Measurements from ENCODE around the gene DNAAF5.
A peak's percentile ranks its signal among the peaks of the same experiment; 100 is the strongest.

DNAAF5 gene

DNA sequence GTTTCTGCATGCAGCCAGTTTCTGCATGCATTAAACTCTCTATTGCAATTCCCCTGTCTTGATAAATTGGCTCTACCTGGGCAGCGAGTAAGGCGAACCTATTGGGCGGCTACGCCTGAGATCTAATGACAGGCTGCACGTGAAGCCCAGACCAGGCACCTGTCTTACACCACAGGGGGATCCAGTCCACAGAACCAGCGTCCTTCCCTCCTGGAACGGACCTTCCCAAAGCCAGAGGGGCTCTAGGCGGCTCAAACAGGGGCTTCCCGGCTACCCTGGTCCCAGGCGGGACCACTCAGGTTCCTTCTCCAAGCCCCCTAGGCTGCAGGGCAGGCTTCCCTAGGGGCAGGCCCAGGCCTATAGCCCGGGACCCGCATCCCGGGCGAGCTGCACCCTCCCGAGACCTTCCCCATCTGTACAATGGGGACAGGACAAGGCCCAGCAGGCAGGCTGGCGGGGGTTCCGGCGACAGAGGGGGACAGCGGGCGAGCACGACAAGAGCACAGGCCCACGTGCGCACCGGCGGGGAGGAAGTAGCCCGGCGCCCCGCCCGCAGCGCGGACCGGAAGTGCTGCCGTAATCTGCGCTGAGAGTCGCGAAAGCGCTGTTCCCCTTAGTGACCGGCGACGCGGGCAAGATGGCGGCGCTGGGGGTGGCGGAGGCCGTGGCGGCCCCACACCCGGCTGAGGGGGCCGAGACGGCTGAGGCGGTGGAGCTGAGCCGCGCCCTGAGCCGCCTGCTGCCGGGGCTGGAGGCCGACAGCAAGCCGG is at the start of gene DNAAF5:
Gene DNAAF5, plus strand, starts transcription at position 616 of the 770 bp plus-strand sequence. Its CDS starts 22 bp downstream, at position 638.
- peak; percentile 80 to 88 for DNase-seq

DNA sequence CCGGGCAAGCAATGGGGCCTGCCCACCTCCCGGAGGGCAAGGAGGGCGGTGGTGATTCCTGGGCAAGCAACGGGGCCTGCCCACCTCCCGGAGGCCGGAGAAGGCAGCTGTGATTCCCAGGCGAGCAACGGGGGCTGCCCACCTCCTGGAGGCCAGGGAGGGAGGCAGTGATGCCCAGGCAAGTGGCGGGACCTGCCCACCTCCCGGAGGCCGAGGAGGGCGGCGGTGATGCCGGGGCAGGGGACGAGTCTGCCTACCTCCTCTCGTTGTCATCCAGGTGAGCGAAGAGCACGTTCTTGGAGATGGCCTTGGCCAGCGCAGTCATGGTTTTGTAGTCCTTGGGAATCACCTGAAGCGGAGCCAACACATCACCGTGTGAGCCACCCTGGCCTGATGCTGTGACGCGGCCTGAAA is 49.5 kb upstream of the DNAAF5 start:
- DNase-seq: no peak

DNA sequence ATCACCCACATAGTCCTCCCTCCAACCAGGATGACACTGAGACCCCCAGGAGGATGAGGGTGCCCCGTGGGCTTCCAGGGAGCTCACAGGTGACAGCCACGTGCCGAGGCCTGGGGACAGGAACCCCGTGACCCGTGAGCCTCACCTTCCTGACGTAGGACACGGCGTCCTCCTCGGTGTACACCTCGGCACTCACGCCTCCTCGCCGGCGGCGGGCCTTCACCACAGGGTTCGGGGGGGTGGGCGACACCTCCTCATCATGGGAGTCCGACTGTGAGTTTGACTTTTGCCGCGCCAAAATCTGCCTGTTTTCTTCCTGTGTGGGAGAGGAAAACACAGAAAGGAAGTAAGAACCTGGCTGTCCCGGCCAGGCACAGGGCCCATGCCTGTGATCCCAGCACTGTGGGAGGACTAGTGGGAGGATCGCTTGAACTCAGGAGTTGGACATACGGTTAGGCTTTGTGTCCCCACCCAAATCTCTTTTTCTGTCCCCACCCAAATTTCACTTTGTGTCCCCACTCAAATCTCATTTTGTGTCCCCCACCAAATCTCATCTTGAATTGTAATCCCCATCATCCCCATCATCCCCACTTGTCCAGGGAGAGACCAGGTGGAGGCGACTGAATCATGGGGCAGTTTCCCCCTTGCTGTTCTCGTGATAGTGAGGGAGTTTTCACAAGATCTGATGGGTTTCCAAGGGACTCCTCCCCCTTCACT is 45.9 kb upstream of the DNAAF5 start:
- DNase-seq: no peak

DNA sequence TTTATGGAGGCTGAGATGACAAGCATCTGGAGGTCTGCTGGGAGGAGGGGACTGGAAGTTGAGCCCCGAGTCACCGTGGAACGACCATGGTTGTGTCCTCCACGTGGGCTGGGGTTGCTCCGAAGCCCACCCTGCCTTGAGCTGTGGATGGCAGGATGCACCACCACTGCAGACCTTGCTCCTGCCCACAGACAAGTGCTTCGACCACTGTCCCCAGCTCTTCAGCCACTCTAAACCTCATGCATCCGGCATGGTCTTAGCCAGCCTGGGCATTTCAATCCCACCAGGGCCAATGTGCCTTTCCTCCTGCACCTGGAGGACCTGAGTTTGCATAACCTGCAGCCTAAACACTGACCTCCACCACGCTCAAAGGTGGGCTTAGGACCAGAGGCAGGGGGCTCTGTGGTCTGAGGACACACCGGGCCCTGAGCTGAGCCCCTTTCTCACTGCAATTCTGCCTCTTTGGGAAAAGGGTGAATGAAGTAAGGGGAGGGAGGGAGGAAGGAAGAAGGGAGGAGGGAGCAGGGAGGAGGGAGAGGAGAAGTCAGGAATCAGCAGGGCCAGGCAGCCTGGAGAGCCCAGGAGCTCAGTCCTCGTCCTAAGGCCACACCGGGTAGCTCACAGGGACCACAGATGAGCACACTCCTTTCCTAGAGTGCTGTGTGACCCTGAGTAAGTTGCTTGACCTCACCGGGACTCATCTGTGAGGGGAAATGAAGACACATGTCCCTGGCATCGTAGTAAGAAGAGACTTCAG is 44.8 kb upstream of the DNAAF5 start:
- no peak for DNase-seq

DNA sequence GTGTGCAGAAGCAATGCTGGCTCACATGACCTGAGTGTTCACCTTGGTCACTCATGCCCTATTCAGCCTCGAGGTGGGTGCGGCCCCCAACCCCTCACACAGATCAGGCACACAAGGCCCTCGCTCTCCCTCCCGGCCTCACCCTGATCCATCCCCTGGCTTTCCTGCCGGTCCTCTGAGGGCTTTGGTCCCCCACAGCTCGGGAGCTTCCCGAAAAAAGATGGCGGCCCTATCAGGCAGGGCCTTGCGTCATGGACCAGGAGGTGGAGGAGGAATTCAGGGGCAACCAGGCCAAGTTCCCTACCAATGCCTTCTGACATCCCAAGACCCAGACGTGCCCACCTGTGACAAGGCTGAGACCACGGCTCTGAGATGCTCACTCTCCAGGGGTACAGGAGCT is 43.7 kb upstream of the DNAAF5 start:
- DNase-seq: no peak

DNA sequence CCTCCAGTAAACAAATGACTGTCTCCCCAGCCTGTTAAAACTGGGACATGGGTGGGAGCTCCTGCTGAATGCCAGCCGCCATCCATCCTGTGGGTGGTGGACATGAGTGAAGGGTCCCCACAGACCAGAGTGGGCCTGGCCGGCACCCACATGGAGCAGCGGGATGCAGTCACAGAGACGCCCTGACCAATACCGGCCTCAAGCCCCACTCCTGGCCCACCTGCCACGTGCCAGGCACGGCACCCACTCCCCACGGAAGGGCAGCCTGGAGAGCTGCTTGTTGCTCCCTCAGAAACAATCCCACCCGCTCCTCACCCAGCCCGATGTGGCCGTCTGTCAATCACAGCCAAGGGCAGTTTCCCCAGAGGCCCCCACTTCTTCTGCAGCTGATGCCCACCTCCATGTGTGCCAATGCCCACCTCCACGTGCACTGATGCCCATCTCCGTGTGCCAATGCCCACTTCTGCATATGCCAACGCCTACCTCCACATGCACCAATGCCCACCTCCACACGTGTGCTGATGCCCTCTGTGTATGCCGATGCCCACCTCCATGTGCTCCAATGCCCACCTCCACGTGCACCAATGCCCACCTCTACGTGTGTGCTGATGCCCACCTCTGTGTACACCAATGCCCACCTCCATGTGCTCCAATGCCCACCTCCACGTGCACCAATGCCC is 42.8 kb upstream of the DNAAF5 start:
- no peak for DNase-seq

DNA sequence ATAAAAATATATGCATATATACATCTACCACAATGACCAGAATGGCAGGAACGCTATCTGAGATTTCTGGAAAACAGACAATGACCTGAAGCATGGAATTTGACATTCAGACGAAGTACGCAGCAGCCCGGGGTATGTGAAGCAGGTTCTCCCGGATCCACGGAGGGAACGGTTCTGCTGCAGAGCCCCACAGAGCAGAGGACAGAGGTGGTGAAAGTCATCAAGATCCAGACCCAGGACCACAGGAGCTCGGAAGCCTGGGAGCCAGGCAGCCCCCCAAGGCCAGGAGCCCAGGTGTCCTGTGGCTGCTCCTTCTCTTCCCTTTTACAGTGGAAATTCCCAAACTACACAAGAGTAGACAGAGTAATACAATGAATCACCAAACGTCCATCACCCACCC is 42.1 kb upstream of the DNAAF5 start:
- DNase-seq: no peak

DNA sequence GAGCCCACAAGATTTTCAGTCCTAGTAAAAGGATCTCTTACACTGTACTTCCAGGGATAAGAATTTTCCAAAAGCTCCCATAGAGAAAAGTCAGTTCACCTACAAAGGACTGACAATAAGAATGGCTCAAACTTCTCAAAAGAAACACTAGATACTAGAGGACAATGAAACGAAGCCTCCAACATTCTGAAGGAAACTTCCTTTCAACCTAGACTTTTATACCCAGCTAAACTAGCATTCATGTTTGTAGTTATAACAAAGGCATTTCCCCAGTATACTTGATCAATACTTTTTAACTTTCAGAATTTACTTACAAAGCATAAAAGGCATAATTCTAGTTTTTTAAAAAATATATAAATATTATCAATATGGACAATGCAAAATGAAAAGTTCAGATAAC is 41.0 kb upstream of the DNAAF5 start:
- no peak for DNase-seq

DNA sequence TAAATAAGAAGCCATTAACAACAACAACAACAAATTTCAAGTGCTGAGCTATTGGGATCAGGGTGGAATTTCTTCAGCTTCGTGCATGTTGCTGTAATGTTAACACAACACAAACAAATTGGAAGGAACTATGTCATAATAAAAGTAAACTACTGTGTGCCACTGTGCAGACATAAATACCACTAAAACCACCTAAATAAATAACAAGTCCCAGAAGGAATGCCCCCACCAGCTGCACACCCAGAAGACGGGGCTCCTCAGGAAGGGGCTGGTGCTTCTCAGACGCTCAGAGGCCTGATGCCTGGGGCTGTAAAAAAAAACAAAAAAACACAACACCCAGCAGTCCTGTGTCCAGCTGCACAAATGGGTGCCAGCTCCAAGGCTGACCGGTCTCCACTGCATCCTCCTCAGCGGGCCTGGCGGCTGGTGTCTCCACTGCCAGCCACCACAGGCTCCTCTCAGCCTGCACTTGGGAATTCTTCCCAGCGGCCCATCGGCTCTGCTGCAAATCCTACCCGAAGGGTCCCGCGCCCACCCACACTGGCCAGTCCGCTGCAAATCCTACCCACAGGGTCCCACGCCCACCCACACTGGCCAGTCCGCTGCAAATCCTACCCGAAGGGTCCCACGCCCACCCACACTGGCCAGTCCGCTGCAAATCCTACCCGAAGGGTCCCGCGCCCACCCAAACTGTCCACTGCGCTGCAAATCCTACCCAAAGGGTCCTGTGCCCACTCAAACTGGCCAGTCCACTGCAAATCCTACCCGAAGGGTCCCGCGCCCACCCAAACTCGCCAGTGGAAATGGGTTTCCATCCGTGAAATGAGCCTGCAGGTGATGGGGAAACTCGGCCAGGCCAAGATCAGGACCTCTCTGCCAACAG is 35.8 kb upstream of the DNAAF5 start:
- DNase-seq: no peak

DNA sequence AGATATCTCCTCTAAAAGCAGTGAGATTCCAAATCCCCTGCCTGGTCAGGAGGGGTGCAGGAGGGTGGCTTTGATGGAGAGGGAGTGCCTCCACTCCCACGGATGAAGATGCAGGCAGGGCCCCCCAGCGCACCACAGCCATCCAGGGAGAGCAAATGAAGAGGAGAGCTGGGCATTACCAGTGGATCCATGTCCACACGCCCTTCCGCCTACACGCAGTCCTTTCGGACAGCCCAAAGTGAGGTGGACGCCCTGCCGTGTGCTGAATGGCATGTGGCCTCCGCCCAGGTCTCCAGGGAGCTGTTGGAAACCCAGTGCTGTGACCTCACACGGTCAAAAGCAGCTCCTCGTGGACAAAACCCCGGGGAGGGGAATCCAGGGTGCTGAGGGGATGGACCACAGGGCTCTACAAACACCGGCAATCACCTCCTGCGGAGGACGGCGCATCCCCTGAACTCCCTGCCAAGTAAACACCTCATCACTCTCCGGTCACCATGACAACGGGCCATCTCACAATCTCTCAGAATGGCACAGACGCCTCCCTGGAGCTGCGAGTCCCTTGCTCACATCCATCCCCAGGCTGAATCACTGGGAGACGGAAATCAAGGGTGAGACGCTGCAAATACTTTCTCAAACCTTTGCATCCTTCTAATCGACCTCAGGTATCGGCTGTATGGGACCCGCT is 35.0 kb upstream of the DNAAF5 start:
- DNase-seq: no peak

DNA sequence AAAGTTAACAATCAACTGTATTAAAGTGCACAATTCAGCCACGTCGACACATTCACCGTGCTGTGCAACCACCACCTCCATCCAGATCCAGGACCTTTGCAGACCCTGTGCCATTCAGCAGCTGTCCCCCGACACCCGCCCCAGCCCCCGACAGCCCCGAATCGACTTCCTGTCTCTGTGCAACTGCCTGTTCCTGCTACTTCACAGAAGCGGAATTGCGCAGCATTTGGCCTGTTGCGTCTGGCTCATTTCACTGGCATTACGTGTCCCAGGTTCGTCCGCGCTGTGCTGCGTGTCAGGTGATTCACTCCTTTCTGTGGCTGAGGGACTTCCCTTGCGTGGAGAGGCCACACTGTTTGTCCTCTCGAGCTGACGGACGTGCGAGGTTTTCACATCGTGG is 33.2 kb upstream of the DNAAF5 start:
- no peak for DNase-seq

DNA sequence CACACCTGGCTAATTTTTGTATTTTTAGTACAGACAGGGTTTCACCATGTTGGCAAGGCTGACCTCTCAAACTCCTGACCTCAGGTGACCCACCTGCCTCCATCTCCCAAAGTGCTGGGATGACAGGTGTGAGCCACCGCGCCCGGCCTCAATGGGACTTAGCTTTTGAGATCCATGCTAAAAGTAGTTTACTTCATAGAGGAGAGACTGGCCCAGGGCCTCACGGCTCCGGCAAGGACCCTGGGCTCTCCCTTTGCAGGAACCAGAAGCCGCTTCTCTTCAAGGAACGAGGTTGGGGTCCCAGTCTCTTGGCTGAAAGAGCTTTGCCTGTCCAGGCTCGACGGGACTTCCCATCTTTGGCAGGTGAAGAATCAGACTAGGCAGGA is 30.1 kb upstream of the DNAAF5 start:
- DNase-seq: no peak

DNA sequence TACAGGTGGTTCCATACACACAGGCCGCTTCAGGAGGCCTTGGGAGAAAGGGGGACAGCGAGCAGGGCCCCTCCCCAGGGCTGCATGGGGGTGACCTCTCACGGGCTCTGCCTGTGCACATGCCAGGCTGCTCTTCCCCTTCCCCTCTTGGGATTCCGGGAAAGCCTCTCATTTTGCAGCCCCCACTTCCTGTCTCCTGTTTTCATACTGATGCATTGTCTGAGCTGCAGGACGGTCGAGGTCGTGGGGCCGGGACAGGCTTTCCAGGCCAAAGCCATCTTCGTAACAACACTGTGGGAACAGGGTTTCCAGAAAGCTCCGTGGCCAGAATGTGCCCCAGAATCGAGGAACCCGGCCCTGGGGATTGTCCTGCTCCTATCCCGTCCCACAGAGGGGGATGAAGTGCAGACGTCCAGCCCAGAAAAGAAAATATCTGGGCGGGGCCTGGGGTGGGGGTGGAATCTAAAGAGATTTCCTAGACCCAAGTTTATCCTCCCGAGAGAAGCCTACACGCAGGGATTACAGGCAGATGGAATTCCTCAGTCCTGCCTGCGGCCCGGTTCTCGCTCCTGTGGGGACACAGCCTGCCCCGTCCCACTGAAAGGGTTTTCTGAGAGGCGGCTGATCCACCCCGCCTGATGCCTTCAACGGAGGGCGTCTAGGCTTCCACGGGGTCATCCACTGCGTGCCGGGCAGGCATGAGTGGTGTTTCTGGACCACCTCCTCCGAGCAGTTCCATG is 29.5 kb upstream of the DNAAF5 start:
- DNase-seq: no peak

DNA sequence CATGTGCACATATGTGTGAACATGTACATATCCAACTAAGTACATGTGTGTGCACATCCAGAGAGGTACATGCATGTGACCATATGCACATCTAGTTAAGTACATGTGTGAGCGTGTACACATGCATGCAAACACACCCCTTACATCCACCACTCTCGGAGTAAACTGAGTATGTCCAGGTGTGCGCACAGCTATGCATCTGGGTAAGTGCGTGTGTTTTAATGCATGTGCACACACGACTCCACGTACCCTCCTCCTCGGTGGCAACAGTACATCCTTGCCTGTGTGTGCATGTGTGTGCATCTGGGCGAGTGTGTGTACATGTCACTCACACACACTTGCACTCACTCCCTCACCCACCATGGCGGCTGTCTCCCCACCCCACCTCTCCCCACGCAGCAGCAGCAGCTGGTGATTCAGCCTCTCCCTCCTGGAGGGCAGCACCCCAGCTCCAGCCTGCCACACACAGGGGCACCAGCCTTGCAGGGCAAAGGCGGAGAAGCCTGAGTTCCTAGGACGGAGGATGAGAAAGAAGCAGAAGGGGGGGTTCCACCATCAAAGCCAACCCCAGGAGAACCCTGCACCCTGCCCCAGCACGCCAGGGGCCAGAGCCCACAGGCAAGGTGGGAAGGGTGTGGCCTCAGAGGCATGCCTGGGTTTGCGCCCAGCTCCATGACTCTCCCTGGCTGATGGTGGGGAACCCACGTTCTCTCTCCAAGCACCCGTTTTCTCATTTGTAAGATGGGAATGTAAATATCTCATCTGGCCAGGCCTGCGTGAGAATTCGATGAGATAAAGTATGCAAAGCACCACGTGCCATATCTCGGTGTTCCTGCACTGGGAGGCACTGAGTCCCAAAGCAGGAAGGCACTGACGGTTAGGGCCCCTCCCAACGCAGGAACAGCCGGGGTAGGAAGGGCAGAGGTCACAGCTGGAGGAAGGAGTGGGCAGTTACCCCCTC is 27.7 kb upstream of the DNAAF5 start:
- DNase-seq: no peak

DNA sequence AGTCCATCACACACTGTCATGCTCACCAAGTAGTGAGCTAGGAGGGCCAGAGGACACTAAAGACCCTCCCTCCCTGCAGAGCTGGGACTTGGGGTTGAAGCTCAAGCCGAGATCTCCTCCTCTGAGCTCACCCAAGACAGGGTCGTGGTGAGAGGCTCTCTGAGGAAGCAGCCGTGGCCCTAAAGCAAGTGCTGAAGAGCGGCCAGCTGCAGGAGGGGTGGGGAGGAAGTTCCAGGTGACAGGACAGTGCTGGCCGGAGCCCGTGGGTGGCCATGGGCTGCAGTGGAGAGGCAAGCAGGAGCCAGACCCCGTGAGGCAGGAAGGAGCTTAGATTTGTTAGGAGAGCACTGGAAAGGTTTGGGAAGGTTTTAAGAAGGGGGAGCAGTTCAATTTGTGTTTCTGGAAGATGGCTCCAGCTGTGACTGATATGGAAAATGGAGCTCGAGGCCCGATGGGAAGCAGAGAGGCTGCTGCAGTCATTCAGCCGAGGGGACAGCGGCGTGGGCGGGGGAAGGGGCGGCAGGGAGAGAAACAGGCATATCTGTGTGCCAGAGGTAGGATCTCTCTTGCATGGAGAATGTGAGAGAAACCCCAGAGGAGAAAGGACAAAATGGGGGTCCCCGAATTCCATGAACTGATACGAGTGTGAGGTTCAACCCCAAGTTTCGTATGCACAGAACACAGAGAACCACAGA is 26.9 kb upstream of the DNAAF5 start:
- no peak for DNase-seq

DNA sequence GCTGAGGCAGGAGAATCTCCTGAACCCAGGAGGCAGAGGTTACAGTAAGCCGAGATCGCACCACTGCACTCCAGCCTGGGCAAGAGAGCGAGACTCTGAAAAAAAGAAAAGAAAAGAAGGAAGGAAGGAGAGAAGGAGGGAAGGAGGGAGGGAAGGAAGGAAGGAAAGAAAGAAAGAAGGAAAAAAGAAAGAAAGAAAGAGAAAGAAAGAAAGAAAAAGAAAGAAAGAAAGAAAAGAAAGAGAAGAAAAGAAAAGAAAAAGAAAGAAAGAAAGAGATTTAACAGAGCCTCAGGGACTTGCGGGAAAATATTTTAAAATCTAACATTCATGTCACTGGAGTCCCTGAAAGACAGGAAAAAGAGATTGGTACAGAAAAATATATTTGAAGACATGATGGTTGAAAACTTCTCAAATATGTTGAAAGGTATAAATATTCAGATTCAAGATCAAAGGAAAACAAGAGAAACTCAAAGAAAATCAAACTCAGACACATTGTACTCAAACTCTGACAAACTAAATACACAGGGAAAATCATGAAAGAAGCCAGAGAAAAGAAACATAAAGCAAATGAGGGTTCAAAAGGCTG is 25.3 kb upstream of the DNAAF5 start:
- no peak for DNase-seq

DNA sequence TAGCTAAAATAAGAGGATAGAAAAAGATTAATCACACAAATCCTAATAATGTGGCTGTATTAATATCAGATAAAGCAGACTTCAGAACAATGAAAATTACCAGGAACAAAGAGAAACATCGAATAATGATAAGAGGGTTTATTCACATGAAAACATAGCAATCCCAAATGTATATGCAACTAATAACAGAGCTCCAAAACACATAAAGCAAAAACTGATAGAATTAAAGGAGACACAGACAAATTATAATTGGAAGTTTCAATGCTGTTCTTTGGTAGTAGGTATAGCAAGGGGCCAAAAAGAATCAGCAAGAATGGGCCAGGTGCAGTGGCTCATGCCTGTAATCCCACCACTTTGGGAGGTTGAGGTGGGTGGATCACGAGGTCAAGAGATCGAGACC is 23.4 kb upstream of the DNAAF5 start:
- DNase-seq: no peak

DNA sequence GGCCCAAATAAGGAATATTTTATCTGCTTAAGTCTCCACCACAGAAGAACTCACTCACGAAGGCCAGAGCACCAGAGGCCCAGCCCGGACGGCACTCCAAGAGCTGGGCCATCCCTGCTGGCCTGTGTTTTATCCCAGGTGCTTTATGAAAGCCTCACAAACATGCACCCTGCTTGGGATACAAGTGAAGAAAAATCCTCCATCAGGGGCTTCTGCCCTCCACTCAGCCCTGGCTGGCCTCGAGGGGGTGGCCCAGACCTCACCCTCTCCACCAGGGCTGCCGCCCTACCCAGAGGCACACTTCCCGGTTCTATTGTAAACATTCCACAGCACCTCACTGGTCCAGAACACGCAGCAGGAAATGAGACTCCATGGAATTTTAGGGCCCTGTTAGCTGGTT is 19.8 kb upstream of the DNAAF5 start:
- DNase-seq: no peak
